SK-N-SH (cell line): ENCODE data around the gene PCSK5. TPM values are rescaled to one million over a fixed set of nuclear protein-coding genes. Genes with fewer than 3 reads are reported as not detected.

ENCODE experiments used
- CTCF ChIA-PET: fragments of 300-600, 350-600 bp; formaldehyde crosslinking; extraction: SDS; loops from one replicate; lab custom pipeline; 2021; lab: Yijun Ruan, JAX
- POLR2A ChIA-PET: fragments of 350-600 bp; sonication (Branson Sonifier 250); formaldehyde crosslinking; extraction: SDS; loops from one replicate; lab custom pipeline; 2020; ENCODE audit warnings: antibody characterized with exemption, inconsistent platforms; lab: Yijun Ruan, JAX
- DNase-seq: peaks from one replicate; pipeline ENCODE4 v3.0.0; 2012
- H2AFZ ChIP-seq: fragments of 200-600 bp; sonication (generic); 2 replicates; pipeline ENCODE4 v1.8.1; 2016; ENCODE audit warnings: antibody characterized with exemption, mild to moderate bottlenecking, low read depth
- H3F3A ChIP-seq: fragments of 200-600 bp; sonication (generic); replicated peaks from 2 replicates; pipeline ENCODE3; 2016; ENCODE audit warnings: antibody characterized with exemption, mild to moderate bottlenecking; ENCODE audit not compliant: insufficient read depth
- H3K27ac ChIP-seq, 2 experiments: fragments of 200-500 bp in 1 of 2; fragments of 200-600 bp in 1 of 2; sonication (Bioruptor generic) in 1 of 2; sonication (generic), shearing (Covaris generic) in 1 of 2; 2 replicates each; pipeline versions ENCODE4 v1.5.1 to v1.6.1; 2014 to 2016; ENCODE audit warnings: low read depth in 2 of 2, inconsistent platforms in 1 of 2, low read length in 1 of 2, mild to moderate bottlenecking in 1 of 2, mixed read lengths in 1 of 2
- H3K27me3 ChIP-seq: fragments of 200-600 bp; sonication (generic), shearing (Covaris generic); 2 replicates; pipeline ENCODE4 v1.6.1; 2016; ENCODE audit warnings: mixed run types; ENCODE audit not compliant: insufficient read depth
- H3K36me3 ChIP-seq, 2 experiments: fragments of 200-500 bp in 1 of 2; fragments of 200-600 bp in 1 of 2; sonication (Bioruptor generic) in 1 of 2; sonication (generic) in 1 of 2; replicated peaks in 1 of 2; 2 replicates each; pipeline versions ENCODE3 to v1.5.1; 2014 to 2016; ENCODE audit warnings: low read length in 1 of 2, mild to moderate bottlenecking in 1 of 2; ENCODE audit not compliant: insufficient read depth in 2 of 2, control insufficient read depth in 1 of 2
- H3K4me1 ChIP-seq, 2 experiments: fragments of 200-500 bp in 1 of 2; fragments of 200-600 bp in 1 of 2; sonication (Bioruptor generic) in 1 of 2; sonication (generic), shearing (Covaris generic) in 1 of 2; 2 replicates each; pipeline versions ENCODE4 v1.5.1 to v1.6.1; 2014 to 2016; ENCODE audit warnings: low read depth in 1 of 2, low read length in 1 of 2, mixed run types in 1 of 2; ENCODE audit not compliant: insufficient read depth in 2 of 2, control insufficient read depth in 1 of 2
- H3K4me2 ChIP-seq: fragments of 200-600 bp; sonication (generic), shearing (Covaris generic); 2 replicates; pipeline ENCODE4 v1.6.1; 2017; ENCODE audit warnings: mixed run types
- H3K4me3 ChIP-seq, 2 experiments: fragments of 200-500 bp in 1 of 2; fragments of 200-600 bp in 1 of 2; sonication (Bioruptor generic) in 1 of 2; sonication (generic), shearing (Covaris generic) in 1 of 2; 2 replicates each; pipeline versions ENCODE4 v1.5.1 to v1.8.1; 2014 to 2016; ENCODE audit warnings: low read depth in 2 of 2, inconsistent platforms in 1 of 2, low read length in 1 of 2, mild to moderate bottlenecking in 1 of 2, mixed read lengths in 1 of 2, moderate library complexity in 1 of 2
- H3K79me2 ChIP-seq: fragments of 200-600 bp; sonication (generic); 2 replicates; pipeline ENCODE4 v1.8.1; 2017; ENCODE audit warnings: mild to moderate bottlenecking; ENCODE audit not compliant: insufficient read depth
- H3K9ac ChIP-seq: fragments of 200-600 bp; sonication (generic); 2 replicates; pipeline ENCODE4 v1.6.1; 2017; ENCODE audit warnings: mixed run types
- H3K9me2 ChIP-seq: fragments of 200-600 bp; sonication (generic); 2 replicates; pipeline ENCODE4 v1.6.1; 2017; ENCODE audit warnings: mixed run types
- H3K9me3 ChIP-seq: fragments of 200-600 bp; sonication (generic); 2 replicates; pipeline ENCODE4 v1.6.1; 2017; ENCODE audit warnings: mixed run types, mild to moderate bottlenecking, moderate library complexity
- H4K20me1 ChIP-seq: fragments of 200-600 bp; sonication (generic); 2 replicates; pipeline ENCODE4 v1.6.1; 2017; ENCODE audit warnings: mild to moderate bottlenecking, mixed run types; ENCODE audit not compliant: insufficient read depth
- FOSL2 ChIP-seq: IDR thresholded peaks from 2 replicates; pipeline ENCODE4 v1.4.0; 2012; ENCODE audit warnings: low read depth, mild to moderate bottlenecking, moderate library complexity, borderline replicate concordance
- FOXJ3 ChIP-seq: sonication (generic); formaldehyde crosslinking; IDR thresholded peaks from 2 replicates; pipeline ENCODE4 v1.5.1; 2020; ENCODE audit warnings: mild to moderate bottlenecking, missing genetic modification reagents
- GATA2 ChIP-seq: sonication (generic); formaldehyde crosslinking; IDR thresholded peaks from 2 replicates; pipeline ENCODE4 v1.5.0; 2020; ENCODE audit warnings: mild to moderate bottlenecking, missing genetic modification reagents
- IRF3 ChIP-seq: fragments of 150-350 bp; IDR thresholded peaks from 2 replicates; pipeline ENCODE4 v1.6.1; 2016; ENCODE audit warnings: mild to moderate bottlenecking, low read depth, low read length
- MEF2A ChIP-seq: IDR thresholded peaks from 2 replicates; pipeline ENCODE4 v1.4.0; 2012; ENCODE audit warnings: low read depth, borderline replicate concordance
- PBX3 ChIP-seq: IDR thresholded peaks from 2 replicates; pipeline ENCODE4; 2012
- RAD21 ChIP-seq: IDR thresholded peaks from 2 replicates; pipeline ENCODE4 v1.6.1; 2012; ENCODE audit warnings: mild to moderate bottlenecking, low read length
- REST ChIP-seq: IDR thresholded peaks from 2 replicates; pipeline ENCODE4 v1.6.1; 2012; ENCODE audit warnings: mild to moderate bottlenecking, low read depth, low read length, moderate library complexity
- RFX5 ChIP-seq: IDR thresholded peaks from 2 replicates; pipeline ENCODE4 v1.6.1; 2012; ENCODE audit warnings: mild to moderate bottlenecking, improper control_type of control experiment, low read length
- TAF1 ChIP-seq: IDR thresholded peaks from 2 replicates; pipeline ENCODE4 v1.6.1; 2012; ENCODE audit warnings: low read depth, mild to moderate bottlenecking, low read length, moderate library complexity, borderline replicate concordance
- USF2 ChIP-seq: fragments of 150-350 bp; IDR thresholded peaks from 2 replicates; pipeline ENCODE4 v1.6.1; 2017; ENCODE audit warnings: antibody characterized with exemption, low read length, low read depth, borderline replicate concordance
- WGBS: methylation state at CpG from one replicate; pipeline ENCODE4 v1.1.6; 2017; ENCODE audit warnings: low lambda C conversion rate; 5-methylcytosine and 5-hydroxymethylcytosine counted together
- polyA plus RNA-seq, 3 experiments: library from polyadenylated mRNA; depleted of rRNA; stranded (reverse); fragments of >200 nt; gene quantifications; 2 replicates each; pipeline ENCODE4 v1.2.3, GENCODE V29; 2012

Gene PCSK5
- polyA plus RNA-seq, 1 of the 3 experiments (the other 2 are of a cell fraction): 0.08 TPM

- TF ChIP-seq REST: no peak
- TF ChIP-seq RAD21: no peak
Observed at GRCh38 chr9:76127637-76128036, 237.2 kb downstream of the PCSK5 start (continued).

DNA sequence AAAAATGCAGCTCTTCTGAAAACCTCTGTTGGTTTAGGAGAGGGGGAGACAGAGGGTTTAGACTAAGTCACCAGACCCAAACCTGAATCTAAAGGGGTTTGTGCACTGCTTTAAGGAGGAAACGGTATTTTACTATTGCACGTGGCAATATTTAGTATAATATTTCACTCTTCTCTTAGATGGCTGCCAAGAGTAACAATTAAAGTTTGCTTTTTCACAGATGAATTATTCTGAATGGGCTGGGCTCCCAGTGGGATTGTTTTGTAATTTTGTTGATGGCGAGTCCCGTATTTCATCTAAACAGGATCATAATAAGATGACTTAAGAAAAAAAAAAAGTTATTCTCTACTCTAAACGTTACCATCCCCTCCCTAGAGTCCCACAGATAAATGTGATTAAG, 245.4 kb downstream of the PCSK5 start:
- no peak for TF ChIP-seq IRF3
- no peak for TF ChIP-seq MEF2A
- no peak for TF ChIP-seq USF2
- no peak for TF ChIP-seq RFX5
- no peak for TF ChIP-seq FOSL2
- TF ChIP-seq FOXJ3 (CRISPR knock-in tag): no peak
- no peak for TF ChIP-seq GATA2 (CRISPR knock-in tag)
- TF ChIP-seq TAF1: no peak
- TF ChIP-seq PBX3: no peak
- Histone ChIP-seq H3K4me2 (no peak overlapping the region), H4K20me1 (no peaks in the 10 kb centered on the region), H2AFZ (no peak overlapping the region), H3K9me2 (no peaks in the 10 kb centered on the region), H3K27me3 (no peaks in the 10 kb centered on the region), H3K27ac (no peak overlapping the region), H3F3A (no peaks in the 10 kb centered on the region), H3K9me3 (no peaks in the 10 kb centered on the region), H3K9ac (no peak overlapping the region), H3K4me1 (no peaks in the 10 kb centered on the region), H3K79me2 (no peaks in the 10 kb centered on the region), H3K36me3 (no peaks in the 10 kb centered on the region), H3K4me3 (no peak overlapping the region)
- ChIA-PET POLR2A (no interaction called here), CTCF (interaction anchor here (0.6 kb wide), 1 partner anchor 34 kb away, joined by 3 read pairs; no protein-coding TSS in a partner anchor)
- DNase-seq: no peak
- WGBS: 8% methylated on average over 5 of the region's 5 CpGs
